HG02973 (cell line): ENCODE data around the gene DPF3.
A peak's percentile ranks its signal among the peaks of the same experiment; 100 is the strongest.

Experiments
- ATAC-seq: cut with Tn5 transposase; IDR thresholded peaks from one replicate; pipeline ENCODE4 v1.9.1; 2021; ENCODE audit warnings: moderate library complexity; ENCODE audit not compliant: unreplicated experiment

The DPF3 gene

GRCh38 chr14:72893636-72894322 lies at the start of gene DPF3:
Gene DPF3, minus strand, starts transcription at chr14:72894101. Its CDS starts 13 bp downstream, at chr14:72894088.
- ATAC-seq, result peak; percentile 95

GRCh38 chr14:72942934-72943333 lies 49.0 kb upstream of the DPF3 start:
- ATAC-seq, result no peak

- no peak for ATAC-seq
Measured at GRCh38 chr14:72941286-72941985, 47.5 kb upstream of the DPF3 start.

- ATAC-seq, result no peak
Measured at GRCh38 chr14:72939630-72940029, 45.7 kb upstream of the DPF3 start.

GRCh38 chr14:72932893-72933292 lies 39.0 kb upstream of the DPF3 start:
- no peak for ATAC-seq

GRCh38 chr14:72929316-72930080 lies 35.6 kb upstream of the DPF3 start:
- no peak for ATAC-seq

- ATAC-seq, result no peak
Measured at GRCh38 chr14:72928872-72929271, 35.0 kb upstream of the DPF3 start.

- peak; percentile 98 for ATAC-seq
Measured at GRCh38 chr14:72926292-72927028, 32.6 kb upstream of the DPF3 start, which contains the start of gene DCAF4. Gene DCAF4, plus strand, starts transcription at chr14:72926464. Its CDS starts 11,515 bp downstream, at chr14:72937979.

GRCh38 chr14:72925815-72926291 lies 32.0 kb upstream of the DPF3 start:
- ATAC-seq, result peak; percentile 12

- no peak for ATAC-seq
Measured at GRCh38 chr14:72925171-72925759, 31.4 kb upstream of the DPF3 start.

GRCh38 chr14:72924337-72924736 lies 30.4 kb upstream of the DPF3 start:
- no peak for ATAC-seq

- no peak for ATAC-seq
Measured at GRCh38 chr14:72921396-72921795, 27.5 kb upstream of the DPF3 start.

- no peak for ATAC-seq
Measured at GRCh38 chr14:72920008-72920407, 26.1 kb upstream of the DPF3 start.

- no peak for ATAC-seq
Measured at GRCh38 chr14:72917094-72917802, 23.3 kb upstream of the DPF3 start.

- no peak for ATAC-seq
Measured at GRCh38 chr14:72916174-72916573, 22.3 kb upstream of the DPF3 start.

- ATAC-seq, result no peak
Measured at GRCh38 chr14:72913809-72914208, 19.9 kb upstream of the DPF3 start.

- no peak for ATAC-seq
Measured at GRCh38 chr14:72909163-72909562, 15.3 kb upstream of the DPF3 start.

GRCh38 chr14:72907886-72908285 lies 14.0 kb upstream of the DPF3 start:
- ATAC-seq, result no peak

GRCh38 chr14:72906879-72907278 lies 13.0 kb upstream of the DPF3 start:
- ATAC-seq, result no peak

- no peak for ATAC-seq
Measured at GRCh38 chr14:72906316-72906715, 12.4 kb upstream of the DPF3 start.
